ENCODE results near the gene CCDC124.

CCDC124 gene

GRCh38 chr19:17973759-17974158 is 40.9 kb downstream of the CCDC124 start:
- H3K4me3 Mint-ChIP-seq = no peak overlapping the region
- H3K4me1 Mint-ChIP-seq = no peaks in the 10 kb centered on the region
- H3K27ac Mint-ChIP-seq = no peak overlapping the region
- TF ChIP-seq CTCF (IDR thresholded peaks at IDR 0.05; ENCODE audit: unreplicated experiment in 3 of 3) = no peak
- H3K36me3 Mint-ChIP-seq (ENCODE audit: low read depth) = peaks cover 26% of the 10 kb centered on the region
- H3K9me3 Mint-ChIP-seq = no peaks in the 10 kb centered on the region
- H3K27me3 Mint-ChIP-seq (ENCODE audit: low read depth) = peaks cover under 1% of the 10 kb centered on the region

- no peak for TF ChIP-seq CTCF (IDR thresholded peaks at IDR 0.05; ENCODE audit: unreplicated experiment in 3 of 3)
- Mint-ChIP-seq H3K27ac (no peak overlapping the region), H3K36me3 (ENCODE audit: low read depth) (peaks cover 28% of the 10 kb centered on the region), H3K4me1 (no peaks in the 10 kb centered on the region), H3K4me3 (no peak overlapping the region), H3K9me3 (no peaks in the 10 kb centered on the region), H3K27me3 (ENCODE audit: low read depth) (no peaks in the 10 kb centered on the region)
These were observed 41.7 kb downstream of the CCDC124 start for GRCh38 chr19:17974551-17974950.

- H3K4me3 Mint-ChIP-seq = no peak overlapping the region
- no peaks in the 10 kb centered on the region for H3K9me3 Mint-ChIP-seq
- TF ChIP-seq CTCF (IDR thresholded peaks at IDR 0.05; ENCODE audit: unreplicated experiment in 3 of 3) = no peak
- no peaks in the 10 kb centered on the region for H3K4me1 Mint-ChIP-seq
- no peaks in the 10 kb centered on the region for H3K27me3 Mint-ChIP-seq (ENCODE audit: low read depth)
- peaks cover 28% of the 10 kb centered on the region for H3K36me3 Mint-ChIP-seq (ENCODE audit: low read depth)
- no peak overlapping the region for H3K27ac Mint-ChIP-seq
These were observed 42.2 kb downstream of the CCDC124 start for GRCh38 chr19:17975032-17975431.

- Mint-ChIP-seq H3K36me3 (ENCODE audit: low read depth) (peaks cover 30% of the 10 kb centered on the region), H3K27ac (no peak overlapping the region), H3K27me3 (ENCODE audit: low read depth) (no peaks in the 10 kb centered on the region), H3K9me3 (no peaks in the 10 kb centered on the region), H3K4me3 (no peak overlapping the region), H3K4me1 (no peaks in the 10 kb centered on the region)
- no peak for TF ChIP-seq CTCF (IDR thresholded peaks at IDR 0.05; ENCODE audit: unreplicated experiment in 3 of 3)
These were observed 44.2 kb downstream of the CCDC124 start for GRCh38 chr19:17977021-17977420.

GRCh38 chr19:17977488-17977887 is 44.7 kb downstream of the CCDC124 start:
- Mint-ChIP-seq H3K4me1 (no peaks in the 10 kb centered on the region), H3K27ac (no peak overlapping the region), H3K9me3 (no peaks in the 10 kb centered on the region), H3K4me3 (no peak overlapping the region), H3K36me3 (ENCODE audit: low read depth) (peaks cover 31% of the 10 kb centered on the region), H3K27me3 (ENCODE audit: low read depth) (no peaks in the 10 kb centered on the region)
- no peak for TF ChIP-seq CTCF (IDR thresholded peaks at IDR 0.05; ENCODE audit: unreplicated experiment in 3 of 3)

GRCh38 chr19:17981611-17982010 is 48.8 kb downstream of the CCDC124 start:
- H3K4me3 Mint-ChIP-seq = no peak overlapping the region
- TF ChIP-seq CTCF (IDR thresholded peaks at IDR 0.05; ENCODE audit: unreplicated experiment in 3 of 3) = no peak
- no peaks in the 10 kb centered on the region for H3K27me3 Mint-ChIP-seq (ENCODE audit: low read depth)
- H3K9me3 Mint-ChIP-seq = no peaks in the 10 kb centered on the region
- no peak overlapping the region for H3K27ac Mint-ChIP-seq
- H3K36me3 Mint-ChIP-seq (ENCODE audit: low read depth) = peaks cover 23% of the 10 kb centered on the region
- no peaks in the 10 kb centered on the region for H3K4me1 Mint-ChIP-seq

All from nephron (organoid).